GM12878 (cell line): Measurements from ENCODE around the gene NPS. TPM values are rescaled to one million over a fixed set of nuclear protein-coding genes. Genes with fewer than 3 reads are reported as not detected.
A peak's percentile ranks its signal among the peaks of the same experiment; 100 is the strongest.

ENCODE experiments used
- ATAC-seq: fragments of 200-7000 bp; cut with Tn5 transposase; 3 replicates; pipeline ENCODE4 v1.9.1; 2020; ENCODE audit warnings: mild to moderate bottlenecking, moderate library complexity
- BruUV-seq: library from RNA; stranded (reverse); fragments of 400-500 nt; replicated peaks from 2 replicates; lab custom pipeline; 2021; lab: Mats Ljungman, UMichigan
- CTCF ChIA-PET: fragments of 300-600 bp; sonication (Branson Sonifier 250); formaldehyde crosslinking; extraction: SDS; loops from one replicate; lab custom pipeline; 2021; ENCODE audit warnings: inconsistent platforms; lab: Yijun Ruan, JAX
- POLR2A ChIA-PET: fragments of 350-600 bp; formaldehyde crosslinking; extraction: SDS; loops from one replicate; lab custom pipeline; 2021; ENCODE audit warnings: inconsistent platforms; lab: Charles Lee
- RAD21 ChIA-PET: fragments of 300-600 bp; sonication (Branson Sonifier 250); formaldehyde crosslinking; loops from one replicate; lab custom pipeline; 2023; ENCODE audit warnings: antibody characterized with exemption; ENCODE audit not compliant: unreplicated experiment; lab: Charles Lee
- SMC1A ChIA-PET: fragments of 300-600 bp; sonication (Branson Sonifier 250); formaldehyde crosslinking; loops from one replicate; lab custom pipeline; 2023; ENCODE audit not compliant: unreplicated experiment, uncharacterized antibody; lab: Charles Lee
- DNase-seq: peaks from one replicate; pipeline ENCODE4 v3.0.0-alpha.2; 2011; ENCODE audit warnings: low read depth, low spot score
- FAIRE-seq: peaks from 3 replicates; lab custom pipeline; 2011; peaks lifted over from hg19 to GRCh38; lab: Jason Lieb, UNC
- H2AFZ ChIP-seq: 2 replicates; pipeline ENCODE4 v1.6.0; 2011; ENCODE audit warnings: low read depth, low read length, control low read depth; ENCODE audit not compliant: control insufficient read depth
- H3K27ac ChIP-seq: 2 replicates; pipeline ENCODE4 v1.5.1; 2011; ENCODE audit warnings: control low read depth; ENCODE audit not compliant: control insufficient read depth, insufficient read depth
- H3K27me3 ChIP-seq, 2 experiments: replicated peaks in 1 of 2; 2 replicates each; pipeline versions ENCODE4 v1.6.0 to v1.6.1; 2011; ENCODE audit warnings: low read length in 1 of 2; ENCODE audit not compliant: control insufficient read depth in 2 of 2, insufficient read depth in 2 of 2
- H3K36me3 ChIP-seq, 2 experiments: 2 replicates each; pipeline ENCODE4 v1.5.1; 2011; ENCODE audit warnings: low read length in 1 of 2; ENCODE audit not compliant: control insufficient read depth in 2 of 2, insufficient read depth in 2 of 2
- H3K4me1 ChIP-seq: 2 replicates; pipeline ENCODE4 v1.6.1; 2011; ENCODE audit warnings: mild to moderate bottlenecking, low read length, moderate library complexity, mixed read lengths; ENCODE audit not compliant: control insufficient read depth, insufficient read depth
- H3K4me2 ChIP-seq: 2 replicates; pipeline ENCODE4 v1.6.0; 2011; ENCODE audit warnings: control low read depth; ENCODE audit not compliant: control insufficient read depth, insufficient read depth
- H3K4me3 ChIP-seq: fragments of 200-600 bp; sonication (generic); 2 replicates; pipeline ENCODE4 v1.5.1; 2016
- H3K79me2 ChIP-seq: 2 replicates; pipeline ENCODE4 v1.6.0; 2011; ENCODE audit warnings: low read length; ENCODE audit not compliant: control insufficient read depth, insufficient read depth
- H3K9ac ChIP-seq: 2 replicates; pipeline ENCODE4 v1.8.0; 2011; ENCODE audit warnings: low read length, control low read depth, mixed read lengths; ENCODE audit not compliant: control insufficient read depth, insufficient read depth
- H3K9me3 ChIP-seq: replicated peaks from 3 replicates; pipeline ENCODE4 v1.5.1; 2011; ENCODE audit warnings: mild to moderate bottlenecking, low read length; ENCODE audit not compliant: control insufficient read depth, insufficient read depth
- H4K20me1 ChIP-seq: 2 replicates; pipeline ENCODE4 v1.6.0; 2011; ENCODE audit not compliant: control insufficient read depth, insufficient read depth
- BCLAF1 ChIP-seq: fragments of 450-650 bp; IDR thresholded peaks from 2 replicates; pipeline ENCODE4 v1.6.1; 2017; ENCODE audit warnings: antibody characterized with exemption, mild to moderate bottlenecking, moderate library complexity
- REST ChIP-seq: IDR thresholded peaks from 2 replicates; pipeline ENCODE4 v1.6.1; 2012; ENCODE audit warnings: mild to moderate bottlenecking, low read depth, low read length
- SMAD5 ChIP-seq: IDR thresholded peaks from 2 replicates; pipeline ENCODE4 v1.6.1; 2016; ENCODE audit warnings: antibody characterized with exemption, low read depth
- WGBS: methylation state at CpG from one replicate; pipeline ENCODE4 v1.1.6; 2016; ENCODE audit warnings: low lambda C conversion rate; ENCODE audit not compliant: insufficient replicate concordance, insufficient coverage; ENCODE audit errors: missing lambda C conversion rate; 5-methylcytosine and 5-hydroxymethylcytosine counted together
- in situ Hi-C: fragments of 300-500 bp; cut with MboI; formaldehyde crosslinking; loops from 9 replicates; pipeline ENCODE4 v1.14.3; 2018; ENCODE audit warnings: mixed read lengths
- intact Hi-C: fragments of 100-400 bp; cut with micrococcal nuclease; formaldehyde crosslinking; loops from one replicate; pipeline ENCODE4 v1.14.2; 2022; ENCODE audit not compliant: unreplicated experiment
- polyA plus RNA-seq, 11 experiments: library from polyadenylated mRNA; depleted of rRNA in 4 of 11; unstranded in 6 of 11; stranded (reverse) in 5 of 11; fragments of >200 nt; fragmentation: Nextera tagmentation in 4 of 11; fragmentation: Illumina TruSeq in 1 of 11; extraction: Ambion mirVana in 4 of 11; extraction: Trizol in 1 of 11; gene quantifications; 1 replicate in 1 of 11; 2 replicates in 10 of 11; pipeline versions ENCODE4 v1.2.1 to v1.2.3, GENCODE V29; 2011 to 2016; ENCODE audit warnings: inconsistent platforms in 2 of 11, missing spikeins in 2 of 11, low read depth in 1 of 11
- total RNA-seq, 4 experiments: library from RNA; depleted of rRNA in 3 of 4; stranded (reverse); fragments of >200 nt in 3 of 4; fragmentation: Illumina TruSeq in 1 of 4; extraction: Trizol in 1 of 4; gene quantifications; 2 replicates each; pipeline versions ENCODE4 v1.2.1 to v1.2.3, GENCODE V29; 2013 to 2021

The NPS gene
- total and polyA plus RNA-seq, 10 of the 15 experiments (the other 5 are each of a cell fraction or from before 2014, with no cell fraction given): not detected

GRCh38 chr10:127556916-127557315 lies 7.8 kb downstream of the NPS start:
- SMC1A ChIA-PET: no interaction called here
- DNase-seq: no peak
- H3K36me3 ChIP-seq: no peaks in the 10 kb centered on the region
- POLR2A ChIA-PET: no interaction called here
- H2AFZ ChIP-seq: no peak overlapping the region
- H3K4me2 ChIP-seq: no peak overlapping the region
- in situ Hi-C loops: no loop called here
- peak; percentile 76; the same call in 1 of the 2 replicates for TF ChIP-seq REST
- TF ChIP-seq SMAD5: no peak
- no peak for TF ChIP-seq BCLAF1
- TF ChIP-seq, all 136 proteins: peak for 1
- RAD21 ChIA-PET: no interaction called here
- WGBS: 15% methylated on average over 11 of the region's 11 CpGs
- Histone ChIP-seq H3K79me2 (no peaks in the 10 kb centered on the region), H3K27ac (no peak overlapping the region), H3K27me3 (no peaks in the 10 kb centered on the region), H3K4me1 (no peaks in the 10 kb centered on the region), H3K4me3 (no peak overlapping the region), H3K9ac (no peak overlapping the region), H3K9me3 (no peaks in the 10 kb centered on the region), H4K20me1 (no peaks in the 10 kb centered on the region)
- intact Hi-C loops: no loop called here
- no TSS peak for BruUV-seq
- CTCF ChIA-PET: no interaction called here
- FAIRE-seq (no peak), ATAC-seq (no peak)
